Measurements from ENCODE around the gene TTR.

The TTR gene

DNA sequence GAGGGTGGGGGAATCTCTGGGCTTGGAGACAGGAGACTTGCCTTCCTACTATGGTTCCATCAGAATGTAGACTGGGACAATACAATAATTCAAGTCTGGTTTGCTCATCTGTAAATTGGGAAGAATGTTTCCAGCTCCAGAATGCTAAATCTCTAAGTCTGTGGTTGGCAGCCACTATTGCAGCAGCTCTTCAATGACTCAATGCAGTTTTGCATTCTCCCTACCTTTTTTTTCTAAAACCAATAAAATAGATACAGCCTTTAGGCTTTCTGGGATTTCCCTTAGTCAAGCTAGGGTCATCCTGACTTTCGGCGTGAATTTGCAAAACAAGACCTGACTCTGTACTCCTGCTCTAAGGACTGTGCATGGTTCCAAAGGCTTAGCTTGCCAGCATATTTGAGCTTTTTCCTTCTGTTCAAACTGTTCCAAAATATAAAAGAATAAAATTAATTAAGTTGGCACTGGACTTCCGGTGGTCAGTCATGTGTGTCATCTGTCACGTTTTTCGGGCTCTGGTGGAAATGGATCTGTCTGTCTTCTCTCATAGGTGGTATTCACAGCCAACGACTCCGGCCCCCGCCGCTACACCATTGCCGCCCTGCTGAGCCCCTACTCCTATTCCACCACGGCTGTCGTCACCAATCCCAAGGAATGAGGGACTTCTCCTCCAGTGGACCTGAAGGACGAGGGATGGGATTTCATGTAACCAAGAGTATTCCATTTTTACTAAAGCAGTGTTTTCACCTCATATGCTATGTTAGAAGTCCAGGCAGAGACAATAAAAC, 6.5 kb downstream of the TTR start:
- H3K27me3 ChIP-seq (replicated peaks), result no peaks in the 10 kb centered on the region
- in situ Hi-C loops (cut with HindIII; ENCODE audit: low pct_ligation_motif_present, low sequenced_read_pairs), result no loop called here
- TF ChIP-seq, protein P1, sequence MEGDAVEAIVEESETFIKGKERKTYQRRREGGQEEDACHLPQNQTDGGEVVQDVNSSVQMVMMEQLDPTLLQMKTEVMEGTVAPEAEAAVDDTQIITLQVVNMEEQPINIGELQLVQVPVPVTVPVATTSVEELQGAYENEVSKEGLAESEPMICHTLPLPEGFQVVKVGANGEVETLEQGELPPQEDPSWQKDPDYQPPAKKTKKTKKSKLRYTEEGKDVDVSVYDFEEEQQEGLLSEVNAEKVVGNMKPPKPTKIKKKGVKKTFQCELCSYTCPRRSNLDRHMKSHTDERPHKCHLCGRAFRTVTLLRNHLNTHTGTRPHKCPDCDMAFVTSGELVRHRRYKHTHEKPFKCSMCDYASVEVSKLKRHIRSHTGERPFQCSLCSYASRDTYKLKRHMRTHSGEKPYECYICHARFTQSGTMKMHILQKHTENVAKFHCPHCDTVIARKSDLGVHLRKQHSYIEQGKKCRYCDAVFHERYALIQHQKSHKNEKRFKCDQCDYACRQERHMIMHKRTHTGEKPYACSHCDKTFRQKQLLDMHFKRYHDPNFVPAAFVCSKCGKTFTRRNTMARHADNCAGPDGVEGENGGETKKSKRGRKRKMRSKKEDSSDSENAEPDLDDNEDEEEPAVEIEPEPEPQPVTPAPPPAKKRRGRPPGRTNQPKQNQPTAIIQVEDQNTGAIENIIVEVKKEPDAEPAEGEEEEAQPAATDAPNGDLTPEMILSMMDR (IDR thresholded peaks at IDR 0.05; ENCODE audit: low read depth, low read length, missing control alignments), result no peak
- no peak overlapping the region for H3K4me3 ChIP-seq (ENCODE audit: low read depth, low read length)
- no peaks in the 10 kb centered on the region for H3K36me3 ChIP-seq (replicated peaks)
- H3K27ac ChIP-seq, result no peak overlapping the region
- no peak for DNase-seq

DNA sequence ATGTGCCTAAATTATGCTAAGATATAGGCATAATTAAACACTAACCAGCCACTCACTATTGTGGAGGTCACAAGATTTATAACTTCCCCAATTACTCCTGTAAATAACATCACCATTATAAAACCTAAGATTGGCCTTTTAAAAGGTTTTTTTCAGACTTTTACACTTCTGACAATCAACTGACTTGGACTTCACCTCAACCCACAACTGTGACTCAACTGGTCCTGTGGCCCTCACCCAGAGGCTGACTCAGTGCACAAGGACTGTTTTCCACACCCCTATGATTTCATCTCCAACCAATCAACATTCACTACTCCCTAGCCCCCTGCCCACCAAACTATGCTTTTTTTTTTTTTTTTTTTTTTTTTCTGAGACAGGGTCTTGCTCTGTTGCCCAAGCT, 11.6 kb downstream of the TTR start:
- in situ Hi-C loops (cut with HindIII; ENCODE audit: low pct_ligation_motif_present, low sequenced_read_pairs), result no loop called here

DNA sequence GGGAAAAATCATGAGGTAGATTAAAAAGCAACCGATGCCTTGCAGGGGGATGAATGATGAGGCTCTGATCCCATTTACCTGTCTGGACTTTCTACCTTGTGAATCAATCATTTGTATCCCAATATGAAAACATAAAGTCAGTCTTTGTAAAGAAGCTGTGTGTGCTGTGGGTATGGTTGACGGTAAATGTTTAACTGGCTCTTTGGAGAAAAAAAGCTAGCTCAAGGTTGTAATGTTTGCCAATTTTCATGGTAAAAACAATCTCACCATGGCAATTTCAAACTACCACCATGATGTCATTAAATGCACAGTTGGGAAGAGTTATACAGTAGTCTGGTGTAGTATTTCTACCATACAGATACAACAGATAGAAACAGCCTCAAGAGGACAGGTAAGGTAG, 14.6 kb downstream of the TTR start:
- no peak for DNase-seq
- H3K4me3 ChIP-seq (ENCODE audit: low read depth, low read length), result no peak overlapping the region
- in situ Hi-C loops (cut with HindIII; ENCODE audit: low pct_ligation_motif_present, low sequenced_read_pairs), result no loop called here

More for the DNA sequence above, 11.6 kb downstream of the TTR start:
- DNase-seq, result no peak
- TF ChIP-seq, protein P1 (IDR thresholded peaks at IDR 0.05; ENCODE audit: low read depth, low read length, missing control alignments), result no peak
- Histone ChIP-seq H3K4me3 (ENCODE audit: low read depth, low read length) (no peak overlapping the region), H3K27ac (no peak overlapping the region), H3K27me3 (replicated peaks) (no peaks in the 10 kb centered on the region), H3K36me3 (replicated peaks) (no peaks in the 10 kb centered on the region)

DNA sequence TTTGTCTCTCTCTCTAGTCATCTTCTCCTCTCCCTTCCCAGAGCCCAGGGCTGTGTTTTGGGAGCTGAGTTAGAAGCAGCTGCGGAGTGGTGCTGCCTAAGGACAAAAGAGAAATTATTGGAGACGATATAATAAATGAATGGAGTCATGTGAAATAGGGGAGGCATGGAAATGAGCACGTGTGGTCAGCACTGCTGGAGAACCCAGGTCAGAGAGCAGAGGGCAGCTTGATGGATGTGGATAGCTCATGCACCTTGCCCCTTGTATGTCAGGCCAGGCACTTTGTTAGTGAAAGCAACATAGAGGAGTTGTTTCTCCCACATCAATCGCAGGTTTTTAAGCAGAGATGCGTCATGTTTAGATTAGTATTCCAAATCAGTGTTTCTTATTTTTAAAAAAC, 15.7 kb downstream of the TTR start:
- in situ Hi-C loops (cut with HindIII; ENCODE audit: low pct_ligation_motif_present, low sequenced_read_pairs), result no loop called here

More for the DNA sequence above, 14.6 kb downstream of the TTR start:
- TF ChIP-seq, protein P1 (IDR thresholded peaks at IDR 0.05; ENCODE audit: low read depth, low read length, missing control alignments), result no peak
- no peaks in the 10 kb centered on the region for H3K27me3 ChIP-seq (replicated peaks)
- H3K27ac ChIP-seq, result no peak overlapping the region
- H3K36me3 ChIP-seq (replicated peaks), result no peaks in the 10 kb centered on the region

DNA sequence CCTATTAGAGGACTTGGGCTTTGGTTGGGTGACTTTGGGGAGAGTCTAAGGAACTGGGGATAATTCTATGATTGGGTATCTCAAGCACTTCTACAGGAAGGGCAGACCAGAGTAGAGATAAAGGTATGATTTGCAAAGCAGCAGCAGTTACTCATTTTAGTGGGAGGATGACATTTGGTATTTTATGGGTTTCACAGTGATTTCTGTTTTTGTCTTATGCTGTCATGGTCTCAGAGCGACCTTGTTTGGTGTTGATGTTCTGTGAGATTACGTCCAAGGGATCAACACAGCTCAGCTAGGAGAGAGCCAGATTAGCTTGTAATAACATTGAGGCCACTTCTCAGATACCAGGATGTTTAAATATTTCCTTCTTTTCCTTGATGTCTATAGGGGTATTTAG, 18.2 kb downstream of the TTR start:
- in situ Hi-C loops (cut with HindIII; ENCODE audit: low pct_ligation_motif_present, low sequenced_read_pairs), result no loop called here
- DNase-seq, result no peak
- Histone ChIP-seq H3K27ac (no peak overlapping the region), H3K27me3 (replicated peaks) (no peaks in the 10 kb centered on the region), H3K4me3 (ENCODE audit: low read depth, low read length) (no peak overlapping the region), H3K36me3 (replicated peaks) (no peaks in the 10 kb centered on the region)
- TF ChIP-seq, protein P1 (IDR thresholded peaks at IDR 0.05; ENCODE audit: low read depth, low read length, missing control alignments), result no peak

More for the DNA sequence above, 15.7 kb downstream of the TTR start:
- H3K36me3 ChIP-seq (replicated peaks), result no peaks in the 10 kb centered on the region
- DNase-seq, result no peak
- H3K27me3 ChIP-seq (replicated peaks), result no peaks in the 10 kb centered on the region
- H3K27ac ChIP-seq, result no peak overlapping the region
- TF ChIP-seq, protein P1 (IDR thresholded peaks at IDR 0.05; ENCODE audit: low read depth, low read length, missing control alignments), result no peak
- no peak overlapping the region for H3K4me3 ChIP-seq (ENCODE audit: low read depth, low read length)
